HG03460 (cell line): Measurements from ENCODE around the gene TEAD2.

Experiments
- ATAC-seq: cut with Tn5 transposase; IDR thresholded peaks from one replicate; pipeline ENCODE4 v1.9.1; 2021; ENCODE audit not compliant: unreplicated experiment

TEAD2 gene

GRCh38 chr19:49294401-49294800, 67.8 kb downstream of the TEAD2 start:
- no peak for ATAC-seq
